Heart left ventricle (tissue), 16 donors: ENCODE data around the gene MFNG. TPM values are rescaled to one million over a fixed set of nuclear protein-coding genes. Genes with fewer than 3 reads are reported as not detected.
A peak's percentile ranks its signal among the peaks of the same experiment; 100 is the strongest.

Experiments
- ATAC-seq, 4 donors: fragments of 200-7000 bp; cut with Tn5 transposase; one replicate each; pipeline ENCODE4 v1.9.1; 2020 to 2022; ENCODE audit warnings: moderate library complexity in 4 of 4, mild to moderate bottlenecking in 3 of 4, moderate number of reproducible peaks in 1 of 4
- DNase-seq, 5 donors: peaks; one replicate each; pipeline ENCODE4 v3.0.0-alpha.2; 2020
- H3K27ac ChIP-seq, 12 donors: fragments of 200-600 bp; sonication (generic) in 4 of 12; one replicate each; pipeline versions ENCODE4 v1.5.0 to v1.8.0; 2016 to 2022; ENCODE audit warnings: mild to moderate bottlenecking in 2 of 12
- H3K27me3 ChIP-seq, 9 donors: fragments of 200-600 bp; sonication (generic) in 2 of 9; one replicate each; pipeline versions ENCODE4 v1.5.1 to v1.8.0; 2016 to 2022; ENCODE audit warnings: mild to moderate bottlenecking in 3 of 9
- H3K36me3 ChIP-seq, 9 donors: fragments of 200-600 bp; sonication (generic) in 2 of 9; one replicate each; pipeline versions ENCODE4 v1.5.0 to v1.8.0; 2018 to 2022; ENCODE audit warnings: mild to moderate bottlenecking in 2 of 9
- H3K4me1 ChIP-seq, 12 donors: fragments of 200-600 bp; sonication (generic) in 4 of 12; one replicate each; pipeline versions ENCODE4 v1.5.0 to v1.8.0; 2016 to 2022; ENCODE audit warnings: mild to moderate bottlenecking in 3 of 12
- H3K4me3 ChIP-seq, 12 donors: fragments of 200-600 bp; sonication (generic) in 4 of 12; one replicate each; pipeline versions ENCODE4 v1.5.0 to v1.8.0; 2017 to 2022; ENCODE audit warnings: mild to moderate bottlenecking in 9 of 12, moderate library complexity in 4 of 12
- H3K9me3 ChIP-seq, 12 donors: fragments of 200-600 bp; sonication (generic) in 4 of 12; one replicate each; pipeline versions ENCODE4 v1.5.0 to v1.8.0; 2016 to 2022; ENCODE audit warnings: mild to moderate bottlenecking in 1 of 12
- POLR2A ChIP-seq, 2 donors: fragments of 450-650 bp; IDR thresholded peaks; one replicate each; pipeline ENCODE4 v1.6.1; 2017; ENCODE audit warnings: antibody characterized with exemption in 2 of 2, mild to moderate bottlenecking in 2 of 2, moderate library complexity in 2 of 2
- WGBS, 4 donors: extraction: QIAGEN DNeasy Blood & Tissue Kit in 2 of 4; methylation state at CpG; one replicate each; pipeline versions ENCODE4 v1.1.5 to v1.1.7; 2013 to 2018; 5-methylcytosine and 5-hydroxymethylcytosine counted together
- intact Hi-C, 10 donors: fragments of 100-400 bp; cut with DNase I; formaldehyde crosslinking; loops; one replicate each; pipeline versions ENCODE4 v1.11.1 to v1.14.2; 2022
- polyA plus RNA-seq, 2 donors: library from polyadenylated mRNA; stranded (reverse); fragments of 200-250 nt; gene quantifications; one replicate each; pipeline ENCODE4 v1.2.3, GENCODE V29; 2013
- total RNA-seq, 9 donors: library from RNA; depleted of rRNA in 2 of 9; stranded (reverse); fragments of >200 nt in 2 of 9; fragmentation: NEBNext Ultra II Directional in 3 of 9; extraction: Animal tissue kit (Norgen Biotek cat#: 25700) in 3 of 9; gene quantifications; one replicate each; pipeline versions ENCODE4 v1.1.0 to v1.2.4, GENCODE V29; 2016 to 2023
- TF ChIP-seq, protein P1 (sequence below), 12 donors: fragments of 200-600 bp; sonication (generic) in 4 of 12; IDR thresholded peaks; one replicate each; pipeline versions ENCODE4 v1.5.0 to v1.8.0; 2018 to 2022; ENCODE audit warnings: antibody characterized with exemption in 12 of 12, mild to moderate bottlenecking in 5 of 12
- donor health status: ischemic (EF 13 %, LVEDD 7.1; RV severe dilation, severe dysfunction).
- donor health status: healthy with polysubstance abuse.
- donor health status: DM: no; HTN: yes; CAD: no.
- donor health status: DM: no; HTN: no; CAD: no.
- donor health status: ischemic (EF 25% LVEDD 6.9; RV normal size, moderate dysfunction).
- donor health status: ischemic (EF 25% LVEDD 5.7; RV mildly dilated, moderate dysfunction).
- donor health status: healthy.
- donor health status: DM: yes; HTN: yes; CAD: no.
- donor health status: ischemic (EF 35%, LVEDD 5.7; RV mildly dilated, moderate dysfunction).
- donor health status: nonischemic (EF 11% LVEDD 7.7; RV severe dilation, severe dysfunction).
- donor health status: DM: yes; HTN: yes; CAD: no.
- donor health status: PGD.
- donor health status: ischemic (EF 29% LVEDD 5.4; RV normal size, mild dysfunction).
- donor health status: nonischemic (EF 23%, LVEDD 6.1; RV moderate dilation, normal function).

Gene MFNG
- total and polyA plus RNA-seq, 11 donors, result 5.8 to 25.6 (median 9.6) TPM

DNA sequence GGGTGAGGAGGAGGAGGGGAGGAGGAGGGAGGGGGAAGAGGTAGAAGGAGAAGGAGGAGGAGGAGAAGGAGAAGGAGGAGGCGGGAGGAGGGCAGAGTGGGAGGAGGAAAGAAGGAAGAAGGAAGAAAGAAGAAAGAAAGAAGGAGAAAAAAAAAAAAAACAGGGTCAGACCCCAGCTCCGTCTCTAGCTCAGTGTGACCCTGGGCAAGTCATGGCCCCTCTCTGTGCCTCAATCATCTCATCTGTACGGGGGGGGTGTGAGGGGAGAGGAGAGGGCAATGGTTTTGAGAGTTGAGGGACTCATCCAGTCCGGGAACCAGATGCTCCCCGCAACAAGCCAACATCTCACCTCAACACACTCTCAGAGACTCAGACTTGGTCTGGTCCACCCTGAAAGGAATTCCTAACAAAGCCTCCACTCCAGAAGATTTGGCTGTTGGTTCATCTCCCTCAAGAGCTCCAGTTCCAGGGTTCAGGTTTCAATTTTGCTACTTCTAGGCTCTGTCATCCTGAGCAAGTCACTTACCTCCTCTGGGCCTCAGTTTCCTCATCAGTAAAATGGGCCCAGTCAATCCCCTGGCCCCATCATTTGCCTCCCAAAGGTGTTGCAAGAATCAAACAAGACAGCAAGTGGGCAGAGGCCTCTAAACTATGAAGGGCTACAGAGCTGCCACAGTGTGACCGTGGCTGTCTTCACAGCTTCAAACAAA is 25.4 kb upstream of the MFNG start:
- Histone ChIP-seq H3K27ac (peak overlapping the region in 8 of 12 donors; percentile 3 to 55 (median 42)), H3K9me3 (peaks cover 0 to 4% (median 0%) of the 10 kb centered on the region in 12 donors), H3K4me3 (no peak overlapping the region), H3K27me3 (peaks cover 0 to under 1% (median 0%) of the 10 kb centered on the region in 9 donors), H3K36me3 (peaks cover 0 to 31% (median 8%) of the 10 kb centered on the region in 9 donors), H3K4me1 (peaks cover 0 to 58% (median 34%) of the 10 kb centered on the region in 12 donors)
- ATAC-seq, result no peak
- 81 to 88% (median 87%) methylated on average over 5 to 6 of the region's 6 CpGs for WGBS, 4 donors
- peak in 1 of 5 donors; percentile 4 for DNase-seq
- TF ChIP-seq, protein P1, sequence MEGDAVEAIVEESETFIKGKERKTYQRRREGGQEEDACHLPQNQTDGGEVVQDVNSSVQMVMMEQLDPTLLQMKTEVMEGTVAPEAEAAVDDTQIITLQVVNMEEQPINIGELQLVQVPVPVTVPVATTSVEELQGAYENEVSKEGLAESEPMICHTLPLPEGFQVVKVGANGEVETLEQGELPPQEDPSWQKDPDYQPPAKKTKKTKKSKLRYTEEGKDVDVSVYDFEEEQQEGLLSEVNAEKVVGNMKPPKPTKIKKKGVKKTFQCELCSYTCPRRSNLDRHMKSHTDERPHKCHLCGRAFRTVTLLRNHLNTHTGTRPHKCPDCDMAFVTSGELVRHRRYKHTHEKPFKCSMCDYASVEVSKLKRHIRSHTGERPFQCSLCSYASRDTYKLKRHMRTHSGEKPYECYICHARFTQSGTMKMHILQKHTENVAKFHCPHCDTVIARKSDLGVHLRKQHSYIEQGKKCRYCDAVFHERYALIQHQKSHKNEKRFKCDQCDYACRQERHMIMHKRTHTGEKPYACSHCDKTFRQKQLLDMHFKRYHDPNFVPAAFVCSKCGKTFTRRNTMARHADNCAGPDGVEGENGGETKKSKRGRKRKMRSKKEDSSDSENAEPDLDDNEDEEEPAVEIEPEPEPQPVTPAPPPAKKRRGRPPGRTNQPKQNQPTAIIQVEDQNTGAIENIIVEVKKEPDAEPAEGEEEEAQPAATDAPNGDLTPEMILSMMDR (IDR thresholded peaks at IDR 0.05), result no peak
- no peak for TF ChIP-seq POLR2A (IDR thresholded peaks at IDR 0.05)
- intact Hi-C loops, result no loop called here

DNA sequence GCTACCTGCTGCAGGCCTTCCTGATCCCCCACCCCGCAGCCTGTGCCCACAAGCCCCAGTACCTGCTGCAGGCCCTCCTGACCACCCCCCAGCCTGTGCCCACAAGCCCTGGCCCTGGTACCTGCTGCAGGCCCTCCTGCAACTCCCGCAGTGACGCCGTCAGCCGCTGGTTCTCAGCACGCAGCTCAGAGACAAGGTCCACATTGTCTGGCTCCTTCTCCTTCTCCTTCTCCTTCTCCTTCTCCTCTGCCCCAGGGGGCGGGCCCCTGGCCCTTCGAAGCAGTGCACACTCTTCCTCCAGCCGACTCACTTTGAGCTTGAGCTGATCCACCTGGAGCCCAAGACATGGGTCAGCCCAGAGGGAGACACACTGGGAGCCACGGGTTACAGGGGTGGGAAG is 23.9 kb upstream of the MFNG start:
- peaks cover 0 to 32% (median 11%) of the 10 kb centered on the region in 9 donors for H3K36me3 ChIP-seq
- intact Hi-C loops, result no loop called here
- no peak for ATAC-seq
- H3K27ac ChIP-seq, result peak overlapping the region in 11 of 12 donors; percentile 54 to 72 (median 64)
- WGBS, 4 donors, result 54 to 72% (median 63%) methylated on average over 9 to 10 of the region's 10 CpGs
- DNase-seq, result peak in 1 of 5 donors; percentile 23
- H3K4me1 ChIP-seq, result peaks cover 0 to 70% (median 36%) of the 10 kb centered on the region in 12 donors
- H3K9me3 ChIP-seq, result no peaks in the 10 kb centered on the region
- no peak overlapping the region for H3K4me3 ChIP-seq
- TF ChIP-seq, protein P1 (IDR thresholded peaks at IDR 0.05), result no peak
- no peak for TF ChIP-seq POLR2A (IDR thresholded peaks at IDR 0.05)
- no peaks in the 10 kb centered on the region for H3K27me3 ChIP-seq

DNA sequence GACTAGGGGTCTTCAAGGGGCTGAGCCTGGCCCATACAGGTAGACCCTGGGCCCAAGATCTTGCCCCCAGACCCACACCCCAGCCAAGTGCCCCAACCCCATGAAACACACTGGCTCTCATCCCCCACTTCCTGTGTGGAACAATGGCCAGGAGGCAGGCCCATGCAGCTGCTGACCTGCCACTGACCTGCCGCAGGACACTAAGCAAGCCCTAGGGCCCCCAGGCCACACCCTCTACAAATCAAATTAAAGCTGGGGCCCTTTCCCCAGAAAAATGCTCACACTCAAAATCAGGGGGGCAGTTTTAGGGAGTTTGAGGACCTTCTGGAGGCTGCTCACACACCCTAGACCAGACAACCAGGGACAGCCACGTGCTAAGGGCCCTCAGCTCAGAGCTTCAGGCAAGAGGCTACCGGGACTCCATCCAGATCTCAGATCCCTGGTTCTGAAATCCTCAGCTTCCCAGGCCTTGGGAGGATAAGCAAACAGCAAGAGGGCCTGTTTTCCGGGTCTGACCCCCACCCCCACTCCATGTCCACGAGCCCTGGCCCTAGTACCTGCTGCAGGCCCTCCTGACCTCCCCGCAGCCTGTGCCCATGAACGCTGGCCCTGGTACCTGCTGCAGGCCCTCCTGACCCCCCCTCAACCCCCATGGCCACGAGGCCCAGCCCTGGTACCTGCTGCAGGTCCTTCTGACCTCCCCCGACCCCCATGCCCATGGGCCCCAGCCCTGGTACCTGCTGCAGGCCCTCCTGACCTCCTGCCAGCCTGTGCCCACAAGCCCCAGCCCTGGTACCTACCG is 23.1 kb upstream of the MFNG start:
- intact Hi-C loops, result no loop called here
- Histone ChIP-seq H3K27me3 (no peaks in the 10 kb centered on the region), H3K9me3 (no peaks in the 10 kb centered on the region), H3K27ac (peak overlapping the region; percentile 51 to 86 (median 76)), H3K36me3 (peaks cover 0 to 34% (median 17%) of the 10 kb centered on the region in 9 donors), H3K4me3 (no peak overlapping the region), H3K4me1 (peaks cover 0 to 77% (median 40%) of the 10 kb centered on the region in 12 donors)
- 57 to 70% (median 64%) methylated on average over 4 to 10 of the region's 10 CpGs for WGBS, 4 donors
- peak in 2 of 5 donors; percentile 47 for DNase-seq
- ATAC-seq, result peak; percentile 26 to 83 (median 46)
- TF ChIP-seq, protein P1 (IDR thresholded peaks at IDR 0.05), result no peak
- no peak for TF ChIP-seq POLR2A (IDR thresholded peaks at IDR 0.05)
